Fibroblast of villous mesenchyme (primary cell): Measurements from ENCODE around the gene TBC1D10B. TPM values are rescaled to one million over a fixed set of nuclear protein-coding genes. Genes with fewer than 3 reads are reported as not detected.
"Not testable (repeated sequence)": the region's sequence is repeated elsewhere in the genome, so short reads cannot be mapped to it uniquely, and the experiment has no call there.

Experiments
- DNase-seq: peaks from one replicate; pipeline ENCODE4 v3.0.0-alpha.2; 2010; ENCODE audit warnings: low read depth
- H3K4me3 ChIP-seq: 2 replicates; pipeline ENCODE4 v1.5.1; 2011; ENCODE audit warnings: low read depth, mild to moderate bottlenecking, low read length
- CTCF ChIP-seq: IDR thresholded peaks from 2 replicates; pipeline ENCODE4 v1.5.1; 2012; ENCODE audit warnings: low read depth, mild to moderate bottlenecking, low read length; ENCODE audit not compliant: insufficient read depth
- total RNA-seq: library from RNA; depleted of rRNA; stranded (reverse); fragments of >200 nt; gene quantifications from 2 replicates; pipeline ENCODE4 v1.2.3, GENCODE V29; 2012

Gene TBC1D10B
- total RNA-seq, 1 donor = 37.1 TPM

GRCh38 chr16:30401768-30402425 is 31.6 kb upstream of the TBC1D10B start:
- no peak for DNase-seq
- TF ChIP-seq CTCF = no peak
- no peak overlapping the region for H3K4me3 ChIP-seq

GRCh38 chr16:30399435-30400186 is 29.3 kb upstream of the TBC1D10B start:
- peak overlapping the region; percentile 78 for H3K4me3 ChIP-seq
- TF ChIP-seq CTCF = no peak
- no peak for DNase-seq

GRCh38 chr16:30398661-30399434 is 28.6 kb upstream of the TBC1D10B start:
- no peak overlapping the region for H3K4me3 ChIP-seq
- no peak for DNase-seq
- TF ChIP-seq CTCF = no peak

- no peak for DNase-seq
- TF ChIP-seq CTCF = no peak
Observed at GRCh38 chr16:30397776-30398660, 27.7 kb upstream of the TBC1D10B start.

GRCh38 chr16:30397056-30397455 is 26.8 kb upstream of the TBC1D10B start:
- no peak for TF ChIP-seq CTCF
- H3K4me3 ChIP-seq = no peak overlapping the region

More at GRCh38 chr16:30397776-30398660, 27.7 kb upstream of the TBC1D10B start:
- H3K4me3 ChIP-seq = no peak overlapping the region

GRCh38 chr16:30396627-30397026 is 26.3 kb upstream of the TBC1D10B start:
- not testable (repeated sequence) for DNase-seq, H3K4me3 ChIP-seq

More at GRCh38 chr16:30397056-30397455, 26.8 kb upstream of the TBC1D10B start:
- DNase-seq = no peak
